T47D (cell line): ENCODE data around the gene CYP2W1.
A peak's percentile ranks its signal among the peaks of the same experiment; 100 is the strongest.
"Not testable (repeated sequence)": the region's sequence is repeated elsewhere in the genome, so short reads cannot be mapped to it uniquely, and the experiment has no call there.

ENCODE experiments used
- DNase-seq, 2 experiments: peaks; one replicate each; pipeline versions ENCODE4 v3.0.0 to v3.0.0-alpha.2; 2011 to 2012; ENCODE audit warnings: low read depth in 1 of 2, low spot score in 1 of 2
- JUND ChIP-seq: IDR thresholded peaks from 2 replicates; pipeline ENCODE4 v1.6.1; 2012; ENCODE audit warnings: low read depth
- in situ Hi-C: cut with HindIII; loops from 2 replicates; pipeline ENCODE4 v1.10.0; 2016; ENCODE audit warnings: low sequenced_read_pairs, low pct_unique_long_range_greater_than_20kb

CYP2W1 gene

GRCh38 chr7:954330-955238, 28.4 kb upstream of the CYP2W1 start, which contains the start of gene ADAP1:
Gene ADAP1 (minus strand): TSS chr7:954680. CDS start chr7:954477, 203 bp downstream.
- peak; percentile 76 to 80 for DNase-seq
- no peak for TF ChIP-seq JUND
- in situ Hi-C loops, result no loop called here

- in situ Hi-C loops, result no loop called here
Measured at GRCh38 chr7:956031-956430, 26.9 kb upstream of the CYP2W1 start.

GRCh38 chr7:957418-958220, 25.4 kb upstream of the CYP2W1 start:
- TF ChIP-seq JUND, result no peak
- DNase-seq, result no peak
- in situ Hi-C loops, result no loop called here

More at GRCh38 chr7:956031-956430, 26.9 kb upstream of the CYP2W1 start:
- no peak for TF ChIP-seq JUND
- DNase-seq, result no peak

- TF ChIP-seq JUND, result no peak
- no peak for DNase-seq
- in situ Hi-C loops, result no loop called here
Measured at GRCh38 chr7:958221-959200, 24.5 kb upstream of the CYP2W1 start.

- in situ Hi-C loops, result no loop called here
- no peak for TF ChIP-seq JUND
- DNase-seq, result no peak
Measured at GRCh38 chr7:959271-959670, 23.7 kb upstream of the CYP2W1 start.

GRCh38 chr7:959740-960139, 23.2 kb upstream of the CYP2W1 start:
- in situ Hi-C loops, result not testable (repeated sequence)

GRCh38 chr7:960269-960871, 22.6 kb upstream of the CYP2W1 start:
- no peak for TF ChIP-seq JUND
- in situ Hi-C loops, result no loop called here
- DNase-seq, result no peak

More at GRCh38 chr7:959740-960139, 23.2 kb upstream of the CYP2W1 start:
- not testable (repeated sequence) for DNase-seq

GRCh38 chr7:960972-961371, 22.0 kb upstream of the CYP2W1 start:
- in situ Hi-C loops, DNase-seq: not testable (repeated sequence)

- in situ Hi-C loops, result no loop called here
- DNase-seq, result no peak
- TF ChIP-seq JUND, result no peak
Measured at GRCh38 chr7:961546-962400, 21.2 kb upstream of the CYP2W1 start.

- in situ Hi-C loops, result no loop called here
- no peak for TF ChIP-seq JUND
- DNase-seq, result no peak
Measured at GRCh38 chr7:962401-963081, 20.4 kb upstream of the CYP2W1 start.
